ENCODE measurements around the gene SEZ6. TPM values are rescaled to one million over a fixed set of nuclear protein-coding genes. Genes with fewer than 3 reads are reported as not detected.
A peak's percentile ranks its signal among the peaks of the same experiment; 100 is the strongest.

The SEZ6 gene
- total RNA-seq, 1 experiment from 2014 or later = not detected

GRCh38 chr17:28982131-28982793 is 23.6 kb downstream of the SEZ6 start:
- TF ChIP-seq REST (IDR thresholded peaks at IDR 0.05; ENCODE audit: insufficient read depth in 1 of 2, low read depth in 2 of 2, low read length in 1 of 2) = no peak
- no peak for DNase-seq (ENCODE audit: low read depth, low spot score)
- ATAC-seq = no peak
- H3K4me1 ChIP-seq (ENCODE audit: control insufficient read depth, insufficient read depth, low read length) = no peaks in the 10 kb centered on the region
- H3K27me3 ChIP-seq (ENCODE audit: control insufficient read depth, insufficient read depth, low read length) = no peaks in the 10 kb centered on the region
- H3K27ac ChIP-seq (ENCODE audit: low read length) = no peak overlapping the region
- H3K36me3 ChIP-seq (ENCODE audit: control insufficient read depth, insufficient read depth, low read length) = no peaks in the 10 kb centered on the region
- POLR2A ChIA-PET = no interaction called here
- intact Hi-C loops (cut with micrococcal nuclease; ENCODE audit: unreplicated experiment) = no loop called here
- in situ Hi-C loops (cut with HindIII; ENCODE audit: low pct_unique_long_range_greater_than_20kb, low sequenced_read_pairs) = no loop called here
- BruUV-seq (replicated peaks) = no TSS peak
- no peak overlapping the region for H3K4me3 ChIP-seq (ENCODE audit: low read depth in 2 of 2, low read length in 2 of 2)
- no peaks in the 10 kb centered on the region for H3K9me3 ChIP-seq (ENCODE audit: control insufficient read depth, insufficient read depth, low read depth, low read length)
- CTCF ChIA-PET = no interaction called here

GRCh38 chr17:28978356-28978964 is 27.4 kb downstream of the SEZ6 start:
- BruUV-seq (replicated peaks) = no TSS peak
- Histone ChIP-seq H3K27me3 (ENCODE audit: control insufficient read depth, insufficient read depth, low read length) (no peaks in the 10 kb centered on the region), H3K4me3 (ENCODE audit: low read depth in 2 of 2, low read length in 2 of 2) (no peak overlapping the region), H3K4me1 (ENCODE audit: control insufficient read depth, insufficient read depth, low read length) (no peaks in the 10 kb centered on the region), H3K27ac (ENCODE audit: low read length) (no peak overlapping the region), H3K36me3 (ENCODE audit: control insufficient read depth, insufficient read depth, low read length) (no peaks in the 10 kb centered on the region), H3K9me3 (ENCODE audit: control insufficient read depth, insufficient read depth, low read depth, low read length) (no peaks in the 10 kb centered on the region)
- ChIA-PET POLR2A (no interaction called here), CTCF (interaction anchor here (0.6 kb wide), 1 partner anchor 248 kb away, joined by 3 read pairs; no protein-coding TSS in a partner anchor)
- intact Hi-C loops (cut with micrococcal nuclease; ENCODE audit: unreplicated experiment) (no loop called here), in situ Hi-C loops (cut with HindIII; ENCODE audit: low pct_unique_long_range_greater_than_20kb, low sequenced_read_pairs) (no loop called here)
- peak; percentile 13; the same call in 1 of the 2 replicates for ATAC-seq
- TF ChIP-seq SIN3A (IDR thresholded peaks at IDR 0.05; ENCODE audit: borderline replicate concordance, insufficient read depth, low read depth, low read length) (no peak), POLR2AphosphoS5 (IDR thresholded peaks at IDR 0.05; ENCODE audit: low read depth, low read length) (no peak), REST (IDR thresholded peaks at IDR 0.05; ENCODE audit: insufficient read depth in 1 of 2, low read depth in 2 of 2, low read length in 1 of 2) (no peak), TCF7L2 (IDR thresholded peaks at IDR 0.05; ENCODE audit: low read depth, low read length) (no peak), CTCF (IDR thresholded peaks at IDR 0.05) (no peak)
- DNase-seq (ENCODE audit: low read depth, low spot score) = no peak

Data from Panc1 (cell line).